DND-41 (cell line): ENCODE measurements around the gene DCAF5.

Source experiments
- CTCF ChIP-seq: IDR thresholded peaks from 2 replicates; pipeline ENCODE4 v1.5.1; 2012; ENCODE audit warnings: borderline replicate concordance, low read length, moderate library complexity, mild to moderate bottlenecking; ENCODE audit not compliant: poor library complexity, severe bottlenecking; ENCODE audit errors: extremely low read depth
- EZH2 ChIP-seq: IDR thresholded peaks from 3 replicates; pipeline ENCODE4 v1.6.1; 2012; ENCODE audit warnings: borderline replicate concordance, low read depth, mild to moderate bottlenecking, moderate library complexity, low read length, inconsistent platforms; ENCODE audit not compliant: severe bottlenecking

- TF ChIP-seq CTCF (no peak), EZH2 (no peak)
Measured at GRCh38 chr14:69096246-69096645, 56.7 kb downstream of the DCAF5 start.
